ENCODE results near the gene STK10.

- TF ChIP-seq EZH2 (IDR thresholded peaks at IDR 0.05; ENCODE audit: borderline replicate concordance, low read length), result no peak
- TF ChIP-seq CTCF (IDR thresholded peaks at IDR 0.05; ENCODE audit: low read length), result no peak
Observed at GRCh38 chr5:172182291-172182690, 5.7 kb downstream of the STK10 start.
